ENCODE results near the gene DHRS1.
"Not testable (repeated sequence)": the region's sequence is repeated elsewhere in the genome, so short reads cannot be mapped to it uniquely, and the experiment has no call there.

DHRS1 gene

DNA sequence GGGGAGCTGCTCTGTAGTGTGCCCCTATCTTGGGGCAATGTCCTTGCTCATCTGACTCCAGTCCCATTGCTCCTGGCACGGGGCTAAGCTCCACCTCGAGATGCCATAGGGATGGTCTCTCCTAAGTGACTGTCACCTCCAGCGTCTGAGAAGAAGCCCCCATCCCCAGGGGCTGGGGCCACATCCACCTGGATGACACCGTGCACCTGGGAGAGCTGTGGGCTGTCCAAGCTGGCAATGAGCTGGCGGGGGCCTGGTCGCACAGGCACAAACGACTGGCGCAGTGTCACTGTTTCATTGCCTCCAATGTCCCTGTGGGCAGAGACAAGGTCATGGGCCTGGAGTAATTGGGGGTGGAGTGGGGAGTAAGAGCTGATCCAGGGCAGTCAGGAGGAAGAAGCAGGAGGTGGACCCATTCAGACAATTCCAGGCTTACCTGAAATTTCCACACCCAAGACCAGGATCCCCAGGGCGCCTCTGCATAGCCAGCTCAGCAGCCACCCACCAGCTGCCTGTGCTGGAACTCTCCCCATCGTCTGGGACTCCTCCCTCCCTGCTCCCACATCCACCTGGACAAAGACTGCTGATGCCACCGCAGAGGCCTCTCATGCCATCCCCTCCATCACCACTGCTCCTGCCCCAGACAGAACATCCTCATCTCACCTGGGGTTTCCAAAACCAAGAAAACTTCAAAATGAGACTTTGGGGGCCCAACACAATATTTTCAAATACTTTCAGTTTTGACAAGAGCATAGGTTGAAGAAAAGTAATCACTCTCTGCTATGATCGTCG, 50.2 kb downstream of the DHRS1 start:
- DNase-seq (ENCODE audit: low read depth in 2 of 2), result no peak

DNA sequence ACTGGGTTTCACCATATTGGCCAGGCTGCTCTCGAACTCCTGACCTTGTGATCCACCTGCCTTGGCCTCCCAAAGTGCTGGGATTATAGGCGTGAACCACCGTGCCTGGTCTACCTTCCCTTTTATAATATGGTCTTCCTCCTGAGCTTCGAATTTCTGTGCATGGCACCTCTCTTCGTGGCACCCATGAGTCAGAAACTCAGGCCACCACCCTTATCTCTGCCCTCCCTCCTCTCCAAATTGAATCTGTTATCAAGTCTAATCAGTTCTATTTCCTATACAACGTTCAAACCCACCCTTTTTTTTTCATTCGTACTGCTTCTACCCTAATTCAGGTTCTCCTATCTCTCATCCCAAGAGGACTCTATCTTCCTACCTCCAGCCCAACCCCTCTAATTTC, 52.2 kb downstream of the DHRS1 start:
- DNase-seq (ENCODE audit: low read depth in 2 of 2), result no peak

DNA sequence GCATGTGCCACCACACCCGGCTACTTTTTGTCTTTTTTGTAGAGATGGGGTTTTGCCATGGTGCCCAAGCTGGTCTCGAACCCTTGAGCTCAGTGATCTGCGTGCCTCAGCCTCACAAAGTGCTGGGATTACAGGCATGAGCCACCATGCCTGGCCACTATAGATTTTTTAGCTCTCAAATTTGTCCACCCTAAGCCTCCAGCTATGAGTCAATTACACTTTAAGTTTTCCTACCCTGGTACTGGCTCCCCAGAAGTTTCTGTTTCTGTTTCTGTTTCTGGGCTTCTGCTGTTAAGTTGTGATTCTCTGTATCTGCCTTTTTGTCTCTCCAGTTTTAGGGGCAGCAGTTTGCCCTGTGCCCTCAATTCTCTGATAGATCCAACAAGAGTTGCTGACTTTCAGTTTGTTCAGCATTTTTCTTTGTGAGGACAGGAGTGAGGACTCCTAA, 52.8 kb downstream of the DHRS1 start:
- no peak for DNase-seq (ENCODE audit: low read depth in 2 of 2)

DNA sequence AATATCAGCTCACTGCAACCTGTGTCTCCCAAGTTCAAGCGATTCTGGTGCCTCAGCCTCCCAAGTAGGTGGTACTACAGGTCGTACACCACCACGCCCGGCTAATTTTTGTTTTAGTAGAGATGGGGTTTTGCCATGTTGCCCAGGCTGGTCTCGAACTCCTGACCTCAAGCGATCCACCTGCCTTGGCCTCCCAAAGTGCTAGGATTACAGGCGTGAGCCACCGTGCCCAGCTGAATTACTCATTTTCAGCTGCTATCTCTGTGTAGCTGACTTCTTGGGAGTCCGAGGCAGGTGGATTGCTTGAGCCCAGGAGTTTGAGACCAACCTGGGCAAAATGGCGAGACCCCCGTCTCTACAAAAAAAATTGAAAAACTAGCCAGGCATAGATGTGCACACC, 54.2 kb downstream of the DHRS1 start:
- not testable (repeated sequence) for DNase-seq (ENCODE audit: low read depth in 2 of 2)

DNA sequence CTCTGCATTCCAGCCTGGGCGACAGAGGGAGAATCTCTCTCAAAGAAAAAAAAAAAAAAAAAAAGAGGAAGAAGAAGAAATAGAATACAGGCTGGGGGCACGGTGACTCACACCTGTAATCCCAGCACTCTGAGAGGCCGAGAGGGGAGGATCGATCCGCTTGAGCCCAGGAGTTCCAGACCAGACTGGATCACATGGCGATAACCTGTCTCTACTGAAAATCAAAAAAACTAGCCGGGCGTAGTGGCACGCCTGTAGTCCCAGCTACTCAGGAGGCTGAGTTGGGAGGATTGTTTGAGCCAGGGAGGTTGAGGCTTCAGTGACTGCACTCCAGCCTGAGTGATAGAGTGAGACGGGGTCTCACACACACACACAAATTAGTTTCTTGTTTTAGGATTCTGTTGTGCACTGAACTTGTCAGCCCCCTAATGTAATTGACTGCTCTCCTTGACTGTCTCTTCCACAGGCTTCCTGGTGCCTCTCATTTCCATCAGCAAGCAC, 56.2 kb downstream of the DHRS1 start:
- no peak for DNase-seq (ENCODE audit: low read depth in 2 of 2)

DNA sequence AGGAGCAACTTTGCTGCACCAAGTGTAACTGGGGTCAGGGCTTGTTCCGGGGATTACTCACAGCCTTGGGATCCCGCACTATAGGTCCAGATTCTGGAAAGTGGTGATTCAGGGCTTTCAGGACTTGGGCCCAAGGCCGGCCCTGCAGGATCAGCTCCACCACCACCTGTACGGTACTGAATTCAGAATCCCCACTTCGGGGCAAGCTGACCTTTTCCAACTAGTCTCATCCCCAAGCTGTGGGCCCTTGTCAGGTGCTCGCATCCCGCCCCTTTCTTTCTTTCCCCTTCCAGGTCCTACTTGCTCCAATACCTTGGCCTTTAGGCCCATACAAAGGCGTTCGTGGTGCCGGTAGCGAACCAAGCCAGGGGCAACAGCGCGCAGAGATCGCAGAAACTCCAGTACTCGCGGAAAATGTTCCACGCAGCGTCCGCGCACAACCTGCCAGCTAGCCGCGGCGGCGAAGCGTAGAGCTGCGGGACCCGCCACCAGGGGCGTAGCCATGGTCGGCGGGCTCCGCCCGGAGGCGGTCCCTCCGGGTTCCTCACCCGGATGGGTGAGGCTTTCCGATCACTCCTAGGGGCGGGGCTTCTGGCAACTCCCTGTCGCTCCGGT, 57.6 kb downstream of the DHRS1 start:
- DNase-seq (ENCODE audit: low read depth in 2 of 2), result peak; percentile 84 to 86
